ENCODE data around the gene DDX25.

DNA sequence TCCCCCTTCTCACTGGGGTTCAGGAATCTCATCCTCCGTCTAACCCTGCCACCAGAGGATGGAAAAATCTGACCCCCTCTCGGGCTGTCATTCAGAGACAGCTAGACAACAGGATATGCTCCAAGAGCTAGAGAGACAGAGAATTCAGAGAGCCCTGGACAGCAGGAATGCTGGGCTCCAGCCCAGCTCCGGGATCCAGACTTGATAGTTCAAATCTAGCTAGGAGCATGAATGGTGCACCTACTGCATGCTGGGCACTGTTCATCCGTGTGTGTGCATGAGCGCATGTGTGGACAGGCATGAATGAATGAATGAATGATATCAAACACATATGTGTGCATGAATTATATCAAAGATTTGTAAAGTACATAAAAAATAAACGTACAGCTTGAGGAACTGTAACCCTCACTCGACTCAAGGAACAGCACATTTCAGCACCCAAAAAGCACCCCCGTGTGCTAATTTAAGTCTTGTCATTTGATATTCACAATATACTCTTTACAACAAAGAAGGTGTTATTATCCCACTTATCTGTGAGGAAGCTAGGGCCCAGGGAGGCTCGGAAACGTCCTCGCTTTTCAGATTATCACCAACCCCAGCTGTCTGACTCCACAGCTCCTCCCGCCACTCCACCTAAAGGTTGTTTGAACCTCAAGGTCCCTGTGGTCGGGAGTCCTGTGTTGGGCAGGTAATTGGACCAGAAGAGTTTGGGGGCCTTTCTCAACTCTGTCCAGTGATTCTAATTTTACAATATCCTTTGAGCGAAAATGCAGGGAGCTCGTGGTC, 40.9 kb downstream of the DDX25 start:
- TF ChIP-seq CTCF (IDR thresholded peaks at IDR 0.05; ENCODE audit: low read depth, low read length, poor library complexity, severe bottlenecking) (no peak), EZH2phosphoT487 (IDR thresholded peaks at IDR 0.05; ENCODE audit: borderline replicate concordance, low read length) (no peak)
